Neural progenitor cell (in vitro differentiated cells): ENCODE data around the gene FOXI1. TPM values are rescaled to one million over a fixed set of nuclear protein-coding genes. Genes with fewer than 3 reads are reported as not detected.

ENCODE experiments used
- DNase-seq: peaks from one replicate; pipeline ENCODE4 v3.0.0-alpha.2; 2016; ENCODE audit warnings: low spot score
- H2AFZ ChIP-seq: fragments of 200-600 bp; sonication (generic); replicated peaks from 2 replicates; pipeline ENCODE4 v1.6.1; 2016; ENCODE audit warnings: antibody characterized with exemption
- H3F3A ChIP-seq: fragments of 200-600 bp; sonication (generic); 2 replicates; pipeline ENCODE4 v1.6.1; 2016; ENCODE audit warnings: antibody characterized with exemption, low read depth
- H3K27ac ChIP-seq: fragments of 200-600 bp; sonication (generic); 2 replicates; pipeline ENCODE4 v1.5.1; 2016; ENCODE audit warnings: mild to moderate bottlenecking
- H3K27me3 ChIP-seq: fragments of 200-600 bp; sonication (generic); 2 replicates; pipeline ENCODE4 v1.6.1; 2016; ENCODE audit warnings: mild to moderate bottlenecking, moderate library complexity
- H3K36me3 ChIP-seq: fragments of 200-600 bp; sonication (generic); 2 replicates; pipeline ENCODE4 v1.5.1; 2016
- H3K4me1 ChIP-seq: fragments of 200-600 bp; sonication (generic); 2 replicates; pipeline ENCODE4 v1.6.1; 2016; ENCODE audit warnings: mixed run types
- H3K4me2 ChIP-seq: fragments of 200-600 bp; sonication (generic); 2 replicates; pipeline ENCODE4 v1.6.1; 2016
- H3K4me3 ChIP-seq: fragments of 200-600 bp; sonication (generic); 2 replicates; pipeline ENCODE4 v1.5.1; 2016
- H3K79me2 ChIP-seq: fragments of 200-600 bp; sonication (generic); 2 replicates; pipeline ENCODE4 v1.6.1; 2016; ENCODE audit warnings: low read depth
- H3K9ac ChIP-seq: fragments of 200-600 bp; sonication (generic); 2 replicates; pipeline ENCODE4 v1.6.1; 2016
- H3K9me3 ChIP-seq: fragments of 200-600 bp; sonication (generic); 2 replicates; pipeline ENCODE4 v1.5.1; 2016; ENCODE audit warnings: low read depth
- H4K20me1 ChIP-seq: fragments of 200-600 bp; sonication (generic); 2 replicates; pipeline ENCODE4 v1.6.1; 2016; ENCODE audit warnings: low read depth
- H3K27ac Mint-ChIP-seq: 3 replicates; pipeline ENCODE4 v1.8.0; 2021; ENCODE audit warnings: mixed read lengths
- H3K27me3 Mint-ChIP-seq: 2 replicates; pipeline ENCODE4 v1.8.0; 2022; ENCODE audit warnings: low read depth, mild to moderate bottlenecking, inconsistent platforms, moderate library complexity, mixed read lengths; ENCODE audit not compliant: insufficient read depth
- H3K36me3 Mint-ChIP-seq: 3 replicates; pipeline ENCODE4 v1.8.0; 2021; ENCODE audit warnings: mixed read lengths
- H3K4me1 Mint-ChIP-seq: 3 replicates; pipeline ENCODE4 v1.8.0; 2021; ENCODE audit warnings: mixed read lengths
- H3K4me3 Mint-ChIP-seq: 3 replicates; pipeline ENCODE4 v1.8.0; 2021; ENCODE audit warnings: mild to moderate bottlenecking, moderate library complexity, mixed read lengths
- H3K9me3 Mint-ChIP-seq: 3 replicates; pipeline ENCODE4 v1.8.0; 2020; ENCODE audit warnings: mixed read lengths
- EZH2 ChIP-seq: fragments of 200-600 bp; sonication (generic); IDR thresholded peaks from 2 replicates; pipeline ENCODE4 v1.6.1; 2017; ENCODE audit warnings: antibody characterized with exemption, mild to moderate bottlenecking, moderate library complexity
- EZH2phosphoT487 ChIP-seq: fragments of 200-600 bp; sonication (generic); IDR thresholded peaks from 2 replicates; pipeline ENCODE4 v1.6.1; 2017; ENCODE audit warnings: antibody characterized with exemption
- total RNA-seq: library from RNA; depleted of rRNA; stranded (reverse); fragments of >200 nt; gene quantifications from 2 replicates; pipeline ENCODE4 v1.2.3, GENCODE V29; 2015; ENCODE audit warnings: low replicate concordance
- TF ChIP-seq, protein P1 (sequence below): fragments of 200-600 bp; sonication (generic); IDR thresholded peaks from 2 replicates; pipeline ENCODE4 v1.5.1; 2017; ENCODE audit warnings: antibody characterized with exemption, mild to moderate bottlenecking

FOXI1 gene
- total RNA-seq, 1 donor from 2014 or later = not detected

DNA sequence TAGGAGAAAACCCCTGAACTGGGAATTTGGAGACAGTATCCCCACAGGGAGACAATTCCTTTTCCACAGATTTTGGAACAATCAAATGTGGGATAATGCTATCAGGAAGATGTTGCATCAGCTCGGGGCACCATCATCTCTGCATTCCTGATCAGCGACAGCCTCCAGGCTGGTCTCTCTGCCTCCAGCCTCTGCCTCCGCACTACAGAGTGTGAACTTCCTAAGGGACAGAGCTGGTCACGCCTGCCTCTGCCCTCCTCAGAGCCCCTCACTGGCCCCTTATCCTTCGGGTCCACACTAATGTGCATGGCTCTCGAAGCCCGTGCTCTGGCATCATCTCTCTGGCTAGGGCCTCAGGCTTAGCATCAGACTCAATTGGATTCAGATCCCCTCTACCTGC, 8.6 kb downstream of the FOXI1 start:
- H3K9me3 ChIP-seq = no peaks in the 10 kb centered on the region
- H2AFZ ChIP-seq = no peak overlapping the region
- Mint-ChIP-seq H3K36me3 (no peaks in the 10 kb centered on the region), H3K27ac (no peak overlapping the region), H3K4me3 (no peak overlapping the region), H3K9me3 (peaks cover 5% of the 10 kb centered on the region), H3K27me3 (peaks cover 9% of the 10 kb centered on the region), H3K4me1 (peaks cover 31% of the 10 kb centered on the region)
- H4K20me1 ChIP-seq = no peaks in the 10 kb centered on the region
- no peak for DNase-seq
- no peaks in the 10 kb centered on the region for H3K79me2 ChIP-seq
- no peak overlapping the region for H3K4me3 ChIP-seq
- H3K9ac ChIP-seq = no peak overlapping the region
- H3K27ac ChIP-seq = no peak overlapping the region
- H3K27me3 ChIP-seq = peaks cover 38% of the 10 kb centered on the region
- H3F3A ChIP-seq = peaks cover 8% of the 10 kb centered on the region
- H3K36me3 ChIP-seq = no peaks in the 10 kb centered on the region
- TF ChIP-seq EZH2phosphoT487 = no peak
- H3K4me1 ChIP-seq = peaks cover 26% of the 10 kb centered on the region
- no peak overlapping the region for H3K4me2 ChIP-seq

DNA sequence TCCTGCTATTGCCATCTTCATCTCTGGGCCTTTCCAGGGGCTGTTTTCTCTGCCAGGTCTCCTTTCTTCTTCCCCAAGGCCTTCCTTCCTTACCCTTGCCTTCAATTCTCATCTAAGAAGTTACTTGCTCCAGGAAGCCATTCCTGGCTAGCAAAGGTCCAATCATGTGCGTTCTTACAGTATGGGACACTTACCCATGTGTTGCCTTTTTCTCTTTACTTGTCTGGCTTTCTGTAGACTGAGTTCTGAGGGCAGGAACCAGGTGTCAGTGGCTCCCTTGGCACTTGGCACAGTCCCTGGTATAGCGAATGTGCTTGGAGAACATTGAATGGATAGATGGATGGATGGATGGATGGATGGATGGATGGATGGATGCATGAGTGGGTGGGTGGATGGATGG, 10.2 kb downstream of the FOXI1 start:
- Histone ChIP-seq H3K4me2 (no peak overlapping the region), H4K20me1 (no peaks in the 10 kb centered on the region), H3K79me2 (no peaks in the 10 kb centered on the region), H3K9me3 (no peaks in the 10 kb centered on the region), H3K27ac (no peak overlapping the region), H3K4me1 (peaks cover 12% of the 10 kb centered on the region), H3K36me3 (no peaks in the 10 kb centered on the region), H3K9ac (no peak overlapping the region), H2AFZ (no peak overlapping the region), H3F3A (peaks cover 8% of the 10 kb centered on the region), H3K4me3 (no peak overlapping the region), H3K27me3 (peaks cover 22% of the 10 kb centered on the region)
- H3K4me3 Mint-ChIP-seq = no peak overlapping the region
- H3K9me3 Mint-ChIP-seq = peaks cover 5% of the 10 kb centered on the region
- H3K4me1 Mint-ChIP-seq = peaks cover 20% of the 10 kb centered on the region
- no peak for DNase-seq
- peaks cover 9% of the 10 kb centered on the region for H3K27me3 Mint-ChIP-seq
- H3K27ac Mint-ChIP-seq = no peak overlapping the region
- no peaks in the 10 kb centered on the region for H3K36me3 Mint-ChIP-seq
- TF ChIP-seq EZH2 (no peak), EZH2phosphoT487 (no peak)
- TF ChIP-seq, protein P1, sequence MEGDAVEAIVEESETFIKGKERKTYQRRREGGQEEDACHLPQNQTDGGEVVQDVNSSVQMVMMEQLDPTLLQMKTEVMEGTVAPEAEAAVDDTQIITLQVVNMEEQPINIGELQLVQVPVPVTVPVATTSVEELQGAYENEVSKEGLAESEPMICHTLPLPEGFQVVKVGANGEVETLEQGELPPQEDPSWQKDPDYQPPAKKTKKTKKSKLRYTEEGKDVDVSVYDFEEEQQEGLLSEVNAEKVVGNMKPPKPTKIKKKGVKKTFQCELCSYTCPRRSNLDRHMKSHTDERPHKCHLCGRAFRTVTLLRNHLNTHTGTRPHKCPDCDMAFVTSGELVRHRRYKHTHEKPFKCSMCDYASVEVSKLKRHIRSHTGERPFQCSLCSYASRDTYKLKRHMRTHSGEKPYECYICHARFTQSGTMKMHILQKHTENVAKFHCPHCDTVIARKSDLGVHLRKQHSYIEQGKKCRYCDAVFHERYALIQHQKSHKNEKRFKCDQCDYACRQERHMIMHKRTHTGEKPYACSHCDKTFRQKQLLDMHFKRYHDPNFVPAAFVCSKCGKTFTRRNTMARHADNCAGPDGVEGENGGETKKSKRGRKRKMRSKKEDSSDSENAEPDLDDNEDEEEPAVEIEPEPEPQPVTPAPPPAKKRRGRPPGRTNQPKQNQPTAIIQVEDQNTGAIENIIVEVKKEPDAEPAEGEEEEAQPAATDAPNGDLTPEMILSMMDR = no peak

DNA sequence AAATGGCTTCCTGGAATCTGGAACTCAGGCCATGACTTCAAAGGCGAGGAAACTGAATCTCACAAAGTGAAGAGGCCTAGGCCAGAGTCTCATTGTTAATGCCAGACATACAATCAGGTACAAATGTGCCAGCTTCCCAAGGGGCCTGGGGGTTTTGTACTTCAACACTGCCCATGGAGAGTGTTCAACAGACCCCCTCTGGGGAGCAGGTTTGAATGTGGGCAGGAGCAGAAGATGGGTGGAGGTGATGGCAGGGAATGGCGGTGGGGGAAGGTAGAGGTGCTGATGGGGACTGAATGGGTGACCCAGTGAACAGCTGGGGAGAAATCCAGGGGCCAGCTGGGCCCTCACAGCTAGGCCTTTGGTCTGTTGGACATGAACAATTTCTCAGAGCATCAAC, 12.0 kb downstream of the FOXI1 start:
- DNase-seq = no peak
- peaks cover 5% of the 10 kb centered on the region for H3K27me3 Mint-ChIP-seq
- H3K4me1 Mint-ChIP-seq = peaks cover 8% of the 10 kb centered on the region
- no peak overlapping the region for H3K4me2 ChIP-seq
- no peaks in the 10 kb centered on the region for H4K20me1 ChIP-seq
- H3F3A ChIP-seq = peaks cover 8% of the 10 kb centered on the region
- peaks cover 3% of the 10 kb centered on the region for H3K4me1 ChIP-seq
- no peaks in the 10 kb centered on the region for H3K36me3 Mint-ChIP-seq
- peaks cover 3% of the 10 kb centered on the region for H3K27me3 ChIP-seq
- no peaks in the 10 kb centered on the region for H3K9me3 ChIP-seq
- H3K79me2 ChIP-seq = no peaks in the 10 kb centered on the region
- TF ChIP-seq, protein P1 = no peak
- TF ChIP-seq EZH2 (no peak), EZH2phosphoT487 (no peak)
- no peak overlapping the region for H3K27ac ChIP-seq
- H2AFZ ChIP-seq = no peak overlapping the region
- no peak overlapping the region for H3K4me3 ChIP-seq
- H3K9ac ChIP-seq = no peak overlapping the region
- H3K4me3 Mint-ChIP-seq = no peak overlapping the region
- no peaks in the 10 kb centered on the region for H3K36me3 ChIP-seq
- no peak overlapping the region for H3K27ac Mint-ChIP-seq
- H3K9me3 Mint-ChIP-seq = peaks cover 5% of the 10 kb centered on the region

DNA sequence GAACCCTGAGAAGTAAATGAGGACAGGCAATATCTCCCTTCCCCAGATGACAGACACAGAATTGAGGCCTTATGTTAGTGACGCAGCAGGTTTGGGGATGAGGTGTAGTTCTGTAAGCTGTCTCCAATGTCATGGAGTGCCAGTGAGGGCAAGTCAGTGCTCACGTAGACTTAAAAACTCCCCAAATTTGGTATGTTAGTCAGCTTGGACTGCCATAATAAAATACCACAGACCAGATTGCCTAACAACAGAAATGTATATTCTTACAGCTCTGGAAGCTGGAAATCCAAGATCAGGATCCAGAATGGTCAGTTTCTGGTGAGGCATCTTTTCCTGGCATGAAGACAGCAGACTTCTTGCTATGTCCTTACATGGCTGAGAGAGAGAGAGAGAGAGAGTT, 14.9 kb downstream of the FOXI1 start:
- Histone ChIP-seq H3K9me3 (no peaks in the 10 kb centered on the region), H3K4me3 (no peak overlapping the region), H4K20me1 (no peaks in the 10 kb centered on the region), H3K27me3 (no peaks in the 10 kb centered on the region), H3F3A (no peaks in the 10 kb centered on the region), H3K79me2 (no peaks in the 10 kb centered on the region), H3K4me1 (no peaks in the 10 kb centered on the region), H3K36me3 (no peaks in the 10 kb centered on the region), H3K4me2 (no peak overlapping the region), H3K9ac (no peak overlapping the region), H3K27ac (no peak overlapping the region), H2AFZ (no peak overlapping the region)
- peaks cover 7% of the 10 kb centered on the region for H3K9me3 Mint-ChIP-seq
- DNase-seq = no peak
- peak overlapping the region; percentile 62 for H3K27ac Mint-ChIP-seq
- no peaks in the 10 kb centered on the region for H3K36me3 Mint-ChIP-seq
- TF ChIP-seq, protein P1 = no peak
- TF ChIP-seq EZH2 = no peak
- TF ChIP-seq EZH2phosphoT487 = no peak
- no peaks in the 10 kb centered on the region for H3K4me1 Mint-ChIP-seq
- no peak overlapping the region for H3K4me3 Mint-ChIP-seq
- H3K27me3 Mint-ChIP-seq = peaks cover 4% of the 10 kb centered on the region
